Ascending aorta (tissue), 2 donors: ENCODE measurements around the gene C1QTNF1. TPM values are rescaled to one million over a fixed set of nuclear protein-coding genes. Genes with fewer than 3 reads are reported as not detected.
A peak's percentile ranks its signal among the peaks of the same experiment; 100 is the strongest.

Experiments
- DNase-seq, 2 donors: peaks; one replicate each; pipeline ENCODE4 v3.0.0-alpha.2; 2019; ENCODE audit warnings: low spot score in 2 of 2
- H3K27ac ChIP-seq, 2 donors: fragments of 200-600 bp; sonication (generic); one replicate each; pipeline ENCODE4 v1.5.1; 2016 to 2017; ENCODE audit warnings: mild to moderate bottlenecking in 1 of 2
- H3K27me3 ChIP-seq: fragments of 200-600 bp; sonication (generic); one replicate; pipeline ENCODE4 v1.5.1; 2017
- H3K36me3 ChIP-seq, 2 donors: fragments of 200-600 bp; sonication (generic); one replicate each; pipeline ENCODE4 v1.5.1; 2016
- H3K4me1 ChIP-seq, 2 donors: fragments of 200-600 bp; sonication (generic); one replicate each; pipeline ENCODE4 v1.5.1; 2016 to 2017; ENCODE audit warnings: mild to moderate bottlenecking in 1 of 2
- H3K4me3 ChIP-seq, 2 donors: fragments of 200-600 bp; sonication (generic); one replicate each; pipeline ENCODE4 v1.5.1; 2016 to 2017; ENCODE audit warnings: mild to moderate bottlenecking in 1 of 2
- H3K9me3 ChIP-seq, 2 donors: fragments of 200-600 bp; sonication (generic); one replicate each; pipeline ENCODE4 v1.5.1; 2016
- intact Hi-C: fragments of 100-400 bp; cut with DNase I; formaldehyde crosslinking; loops from one replicate; pipeline ENCODE4 v1.15.1; 2023
- total RNA-seq: library from RNA; depleted of rRNA; stranded (reverse); fragments of >200 nt; gene quantifications from one replicate; pipeline ENCODE4 v1.1.0, GENCODE V29; 2016
- TF ChIP-seq, protein P1 (sequence below), 3 experiments: fragments of 200-600 bp in 2 of 3; fragments of 450-650 bp in 1 of 3; sonication (generic) in 2 of 3; IDR thresholded peaks; one replicate each; pipeline ENCODE4 v1.5.1; 2016 to 2019; ENCODE audit warnings: antibody characterized with exemption in 3 of 3, mild to moderate bottlenecking in 1 of 3, moderate library complexity in 1 of 3

The C1QTNF1 gene
- total RNA-seq, 1 donor from 2014 or later: 435 TPM

DNA sequence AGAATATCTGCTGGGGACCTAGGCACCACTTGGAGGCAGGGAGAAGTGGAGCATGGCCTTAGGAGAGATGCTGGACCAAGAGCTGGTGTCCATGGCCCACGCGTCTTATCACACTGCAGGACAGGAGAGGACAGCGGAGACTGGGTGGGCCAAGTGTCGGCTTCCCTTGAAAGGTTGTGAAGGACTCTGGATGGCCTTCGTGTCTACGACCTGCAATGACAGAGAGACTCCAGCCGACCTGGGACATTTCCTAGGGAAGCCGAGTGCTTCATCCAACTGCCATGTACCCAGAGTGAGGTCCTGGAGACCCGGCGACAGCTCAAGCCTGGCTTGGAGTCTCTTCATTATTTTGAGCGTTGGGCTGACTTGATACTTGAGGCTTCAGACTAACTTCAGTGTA, 20.5 kb downstream of the C1QTNF1 start:
- peaks cover 10 to 17% of the 10 kb centered on the region in 2 donors for H3K4me1 ChIP-seq
- no peak overlapping the region for H3K4me3 ChIP-seq
- H3K27ac ChIP-seq: no peak overlapping the region
- no peaks in the 10 kb centered on the region for H3K27me3 ChIP-seq
- intact Hi-C loops: no loop called here
- no peaks in the 10 kb centered on the region for H3K9me3 ChIP-seq
- H3K36me3 ChIP-seq: peaks cover 9 to 36% of the 10 kb centered on the region in 2 donors
- TF ChIP-seq, protein P1, sequence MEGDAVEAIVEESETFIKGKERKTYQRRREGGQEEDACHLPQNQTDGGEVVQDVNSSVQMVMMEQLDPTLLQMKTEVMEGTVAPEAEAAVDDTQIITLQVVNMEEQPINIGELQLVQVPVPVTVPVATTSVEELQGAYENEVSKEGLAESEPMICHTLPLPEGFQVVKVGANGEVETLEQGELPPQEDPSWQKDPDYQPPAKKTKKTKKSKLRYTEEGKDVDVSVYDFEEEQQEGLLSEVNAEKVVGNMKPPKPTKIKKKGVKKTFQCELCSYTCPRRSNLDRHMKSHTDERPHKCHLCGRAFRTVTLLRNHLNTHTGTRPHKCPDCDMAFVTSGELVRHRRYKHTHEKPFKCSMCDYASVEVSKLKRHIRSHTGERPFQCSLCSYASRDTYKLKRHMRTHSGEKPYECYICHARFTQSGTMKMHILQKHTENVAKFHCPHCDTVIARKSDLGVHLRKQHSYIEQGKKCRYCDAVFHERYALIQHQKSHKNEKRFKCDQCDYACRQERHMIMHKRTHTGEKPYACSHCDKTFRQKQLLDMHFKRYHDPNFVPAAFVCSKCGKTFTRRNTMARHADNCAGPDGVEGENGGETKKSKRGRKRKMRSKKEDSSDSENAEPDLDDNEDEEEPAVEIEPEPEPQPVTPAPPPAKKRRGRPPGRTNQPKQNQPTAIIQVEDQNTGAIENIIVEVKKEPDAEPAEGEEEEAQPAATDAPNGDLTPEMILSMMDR (IDR thresholded peaks at IDR 0.05): no peak
- peak in 1 of 2 donors; percentile 60 for DNase-seq

DNA sequence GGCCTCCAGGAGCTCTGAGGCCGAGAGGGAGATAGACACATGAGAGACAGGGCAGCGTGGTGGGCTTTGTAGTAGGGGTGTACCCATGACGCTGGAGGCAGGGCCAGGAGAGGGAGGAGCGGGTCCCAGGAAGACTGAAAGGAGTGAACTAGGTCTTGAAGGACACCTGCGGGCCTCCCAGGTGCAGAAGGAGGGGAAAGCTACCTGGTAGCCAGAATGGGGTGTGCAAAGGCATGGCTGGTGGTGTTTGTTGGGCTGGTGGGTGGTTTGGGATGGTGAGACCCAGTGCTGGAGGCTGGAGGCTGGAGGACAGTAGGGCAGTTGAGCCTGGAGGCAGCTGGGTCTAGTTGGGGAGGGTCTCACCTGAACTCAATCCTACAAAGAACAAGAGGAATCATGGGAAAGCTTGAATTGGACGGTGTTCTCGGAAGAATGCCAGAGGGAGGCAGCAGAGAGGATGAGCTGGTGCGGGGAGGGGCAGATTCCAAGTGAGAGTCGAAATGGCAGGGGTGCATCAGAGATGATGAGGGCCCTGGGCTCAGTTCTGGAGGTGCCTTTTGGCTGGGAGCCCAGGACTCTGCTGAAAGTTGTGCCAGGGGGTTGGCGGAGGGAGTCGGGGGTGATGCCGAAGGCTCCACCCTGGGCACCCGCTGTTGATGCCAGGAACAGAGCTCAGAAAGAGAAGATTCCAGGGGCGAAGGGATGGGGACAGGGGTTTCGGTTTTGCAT, 21.2 kb downstream of the C1QTNF1 start:
- H3K27ac ChIP-seq: no peak overlapping the region
- peak in 1 of 2 donors; percentile 66 for DNase-seq
- H3K4me1 ChIP-seq: peaks cover 10 to 17% of the 10 kb centered on the region in 2 donors
- TF ChIP-seq, protein P1 (IDR thresholded peaks at IDR 0.05): no peak
- no peaks in the 10 kb centered on the region for H3K9me3 ChIP-seq
- intact Hi-C loops: no loop called here
- H3K27me3 ChIP-seq: no peaks in the 10 kb centered on the region
- H3K4me3 ChIP-seq: no peak overlapping the region
- H3K36me3 ChIP-seq: peaks cover 9 to 41% of the 10 kb centered on the region in 2 donors

DNA sequence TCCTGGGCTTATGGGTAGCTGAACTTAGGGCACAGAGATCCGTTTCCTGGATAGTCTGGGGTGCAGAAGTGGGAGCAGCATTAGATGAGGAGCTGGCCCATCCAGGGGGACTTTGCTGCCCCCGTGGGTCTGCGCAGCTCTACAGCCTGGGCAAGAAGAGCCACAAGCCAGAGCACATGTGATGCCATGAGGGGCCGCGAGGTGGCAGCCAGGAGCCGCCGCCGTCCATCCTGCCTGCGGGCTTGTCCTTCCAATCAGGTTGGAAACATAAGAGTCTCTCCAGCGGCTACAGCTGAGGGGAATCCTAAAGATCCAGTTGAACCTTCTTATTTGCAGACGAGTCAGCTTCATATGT, 21.9 kb downstream of the C1QTNF1 start:
- Histone ChIP-seq H3K4me1 (peaks cover 10 to 17% of the 10 kb centered on the region in 2 donors), H3K36me3 (peaks cover 9 to 48% of the 10 kb centered on the region in 2 donors), H3K27ac (peak overlapping the region; percentile 46 to 68), H3K27me3 (no peaks in the 10 kb centered on the region), H3K9me3 (no peaks in the 10 kb centered on the region), H3K4me3 (peak overlapping the region in 1 of 2 donors; percentile 43)
- intact Hi-C loops: loop anchor here (1.0 kb wide), 1 partner anchor 36 kb away; no protein-coding TSS in a partner anchor
- TF ChIP-seq, protein P1 (IDR thresholded peaks at IDR 0.05): peak; percentile 92 to 98 (median 95)
- peak in 1 of 2 donors; percentile 88 for DNase-seq

DNA sequence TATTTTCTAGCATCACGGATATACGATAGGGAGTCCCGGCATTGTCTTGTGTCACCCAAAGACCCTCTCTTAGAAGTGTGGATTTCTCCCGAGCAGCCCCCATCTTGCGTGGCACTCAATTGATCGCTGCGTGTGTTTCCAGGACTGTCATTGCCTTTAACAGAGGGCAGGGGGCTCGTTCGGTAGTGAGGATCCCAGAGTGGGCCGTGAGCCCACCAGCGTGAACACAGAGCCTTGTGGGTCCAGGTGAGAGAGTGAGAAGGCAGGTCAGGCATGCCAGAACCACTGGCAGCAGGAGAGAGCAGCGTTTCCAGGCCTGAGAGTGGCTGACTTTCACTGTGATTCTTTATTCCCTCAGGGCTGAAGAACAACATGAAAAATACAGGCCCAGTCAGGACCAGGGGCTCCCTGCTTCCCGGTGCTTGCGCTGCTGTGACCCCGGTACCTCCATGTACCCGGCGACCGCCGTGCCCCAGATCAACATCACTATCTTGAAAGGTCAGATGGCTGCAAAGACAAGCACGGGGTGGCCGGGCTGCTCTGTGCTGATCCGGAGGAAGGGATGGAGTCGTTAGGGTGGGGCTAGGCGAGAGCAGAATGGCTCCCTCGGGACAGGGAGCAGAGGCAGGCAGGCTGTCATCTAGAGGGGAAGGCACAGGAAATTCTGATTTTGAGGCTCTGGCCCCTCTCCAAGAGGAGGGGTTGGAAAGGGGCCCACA, 22.4 kb downstream of the C1QTNF1 start:
- DNase-seq: no peak
- peak overlapping the region in 1 of 2 donors; percentile 43 for H3K4me3 ChIP-seq

DNA sequence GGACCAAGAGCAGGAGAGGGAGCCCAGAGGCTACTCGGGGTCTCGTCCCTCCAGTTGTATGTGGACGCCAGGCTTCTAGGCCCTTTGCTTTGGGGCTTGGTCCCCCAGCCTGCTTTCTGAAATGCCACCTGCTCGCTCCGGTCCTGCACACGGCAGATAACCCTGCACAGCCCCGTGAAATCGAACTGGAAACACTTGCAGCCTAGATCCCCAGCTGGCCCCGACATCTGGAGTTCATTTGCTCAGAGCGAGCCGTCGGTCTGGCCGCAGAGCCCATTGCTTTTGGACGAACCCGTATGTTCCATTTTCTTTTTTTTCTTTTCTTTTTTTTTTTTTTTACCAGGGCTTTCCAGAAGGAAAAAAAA, 22.9 kb downstream of the C1QTNF1 start:
- Histone ChIP-seq H3K4me3 (peak overlapping the region in 1 of 2 donors; percentile 43), H3K27me3 (no peaks in the 10 kb centered on the region), H3K4me1 (peaks cover 10 to 16% of the 10 kb centered on the region in 2 donors), H3K9me3 (no peaks in the 10 kb centered on the region), H3K36me3 (peaks cover 9 to 52% of the 10 kb centered on the region in 2 donors), H3K27ac (peak overlapping the region; percentile 46 to 68)
- DNase-seq: no peak
- TF ChIP-seq, protein P1 (IDR thresholded peaks at IDR 0.05): no peak
- intact Hi-C loops: loop anchor here (1.0 kb wide), 1 partner anchor 35 kb away; no protein-coding TSS in a partner anchor

More for the DNA sequence above, 22.4 kb downstream of the C1QTNF1 start:
- H3K27me3 ChIP-seq: no peaks in the 10 kb centered on the region
- TF ChIP-seq, protein P1 (IDR thresholded peaks at IDR 0.05): no peak
- peaks cover 9 to 52% of the 10 kb centered on the region in 2 donors for H3K36me3 ChIP-seq
- peaks cover 10 to 17% of the 10 kb centered on the region in 2 donors for H3K4me1 ChIP-seq
- peak overlapping the region; percentile 46 to 68 for H3K27ac ChIP-seq
- no peaks in the 10 kb centered on the region for H3K9me3 ChIP-seq
- intact Hi-C loops: loop anchor here (1.0 kb wide), 1 partner anchor 36 kb away; no protein-coding TSS in a partner anchor
